Panc1 (cell line): ENCODE measurements around the gene TTC17.

Experiments used
- CTCF ChIP-seq: fragments of 450-650 bp; IDR thresholded peaks from 2 replicates; pipeline ENCODE4 v1.5.1; 2017; ENCODE audit warnings: mild to moderate bottlenecking
- POLR2AphosphoS5 ChIP-seq: IDR thresholded peaks from 2 replicates; pipeline ENCODE4 v1.6.1; 2012; ENCODE audit warnings: mild to moderate bottlenecking, low read depth, low read length, moderate library complexity
- SIN3A ChIP-seq: IDR thresholded peaks from 2 replicates; pipeline ENCODE4 v1.6.1; 2012; ENCODE audit warnings: low read depth, mild to moderate bottlenecking, low read length, moderate library complexity, borderline replicate concordance; ENCODE audit not compliant: insufficient read depth
- TCF7L2 ChIP-seq: IDR thresholded peaks from 2 replicates; pipeline ENCODE4 v1.6.1; 2011; ENCODE audit warnings: mild to moderate bottlenecking, low read depth, low read length, inconsistent platforms
- TF ChIP-seq, protein P1 (sequence below), 2 experiments: IDR thresholded peaks; 2 replicates each; pipeline ENCODE4 v1.6.1; 2011 to 2012; ENCODE audit warnings: low read depth in 2 of 2, control low read depth in 1 of 2, low read length in 1 of 2, mild to moderate bottlenecking in 1 of 2, moderate library complexity in 1 of 2; ENCODE audit not compliant: insufficient read depth in 1 of 2

GRCh38 chr11:43419460-43419859 is 60.7 kb downstream of the TTC17 start:
- TF ChIP-seq POLR2AphosphoS5: no peak
- peak; percentile 78 for TF ChIP-seq CTCF
- TF ChIP-seq SIN3A: no peak
- TF ChIP-seq, protein P1, sequence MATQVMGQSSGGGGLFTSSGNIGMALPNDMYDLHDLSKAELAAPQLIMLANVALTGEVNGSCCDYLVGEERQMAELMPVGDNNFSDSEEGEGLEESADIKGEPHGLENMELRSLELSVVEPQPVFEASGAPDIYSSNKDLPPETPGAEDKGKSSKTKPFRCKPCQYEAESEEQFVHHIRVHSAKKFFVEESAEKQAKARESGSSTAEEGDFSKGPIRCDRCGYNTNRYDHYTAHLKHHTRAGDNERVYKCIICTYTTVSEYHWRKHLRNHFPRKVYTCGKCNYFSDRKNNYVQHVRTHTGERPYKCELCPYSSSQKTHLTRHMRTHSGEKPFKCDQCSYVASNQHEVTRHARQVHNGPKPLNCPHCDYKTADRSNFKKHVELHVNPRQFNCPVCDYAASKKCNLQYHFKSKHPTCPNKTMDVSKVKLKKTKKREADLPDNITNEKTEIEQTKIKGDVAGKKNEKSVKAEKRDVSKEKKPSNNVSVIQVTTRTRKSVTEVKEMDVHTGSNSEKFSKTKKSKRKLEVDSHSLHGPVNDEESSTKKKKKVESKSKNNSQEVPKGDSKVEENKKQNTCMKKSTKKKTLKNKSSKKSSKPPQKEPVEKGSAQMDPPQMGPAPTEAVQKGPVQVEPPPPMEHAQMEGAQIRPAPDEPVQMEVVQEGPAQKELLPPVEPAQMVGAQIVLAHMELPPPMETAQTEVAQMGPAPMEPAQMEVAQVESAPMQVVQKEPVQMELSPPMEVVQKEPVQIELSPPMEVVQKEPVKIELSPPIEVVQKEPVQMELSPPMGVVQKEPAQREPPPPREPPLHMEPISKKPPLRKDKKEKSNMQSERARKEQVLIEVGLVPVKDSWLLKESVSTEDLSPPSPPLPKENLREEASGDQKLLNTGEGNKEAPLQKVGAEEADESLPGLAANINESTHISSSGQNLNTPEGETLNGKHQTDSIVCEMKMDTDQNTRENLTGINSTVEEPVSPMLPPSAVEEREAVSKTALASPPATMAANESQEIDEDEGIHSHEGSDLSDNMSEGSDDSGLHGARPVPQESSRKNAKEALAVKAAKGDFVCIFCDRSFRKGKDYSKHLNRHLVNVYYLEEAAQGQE (IDR thresholded peaks at IDR 0.05; ENCODE audit: insufficient read depth in 1 of 2, low read depth in 2 of 2, low read length in 1 of 2): no peak
- TF ChIP-seq TCF7L2: no peak
